Esophagus muscularis mucosa (tissue), 4 donors: Measurements from ENCODE around the gene CMTM5. TPM values are rescaled to one million over a fixed set of nuclear protein-coding genes. Genes with fewer than 3 reads are reported as not detected.
"Not testable (repeated sequence)": the region's sequence is repeated elsewhere in the genome, so short reads cannot be mapped to it uniquely, and the experiment has no call there.

ENCODE experiments used
- DNase-seq: peaks from one replicate; pipeline ENCODE4 v3.0.0-alpha.2; 2017; ENCODE audit errors: extremely low spot score
- H3K27ac ChIP-seq, 4 donors: fragments of 200-600 bp; sonication (generic); replicated peaks in 1 of 4; 1 replicate in 3 of 4; 2 replicates in 1 of 4; pipeline ENCODE4 v1.5.1; 2016 to 2019; ENCODE audit warnings: mild to moderate bottlenecking in 1 of 4
- H3K27me3 ChIP-seq, 4 donors: fragments of 200-600 bp; sonication (generic); one replicate each; pipeline versions ENCODE4 v1.5.1 to v1.6.0; 2016 to 2019
- H3K36me3 ChIP-seq, 4 donors: fragments of 200-600 bp; sonication (generic); one replicate each; pipeline ENCODE4 v1.5.1; 2016 to 2019
- H3K4me1 ChIP-seq, 4 donors: fragments of 200-600 bp; sonication (generic); one replicate each; pipeline ENCODE4 v1.5.1; 2016 to 2019
- H3K4me3 ChIP-seq, 4 donors: fragments of 200-600 bp; sonication (generic); 1 replicate in 2 of 4; 2 replicates in 2 of 4; pipeline ENCODE4 v1.5.1; 2016 to 2019; ENCODE audit warnings: mild to moderate bottlenecking in 4 of 4, moderate library complexity in 1 of 4
- H3K9me3 ChIP-seq, 4 donors: fragments of 200-600 bp; sonication (generic); 1 replicate in 3 of 4; 2 replicates in 1 of 4; pipeline ENCODE4 v1.5.1; 2016 to 2019
- CTCF ChIP-seq, 3 experiments: fragments of 200-600 bp in 2 of 3; fragments of 450-650 bp in 1 of 3; sonication (generic) in 2 of 3; IDR thresholded peaks; one replicate each; pipeline ENCODE4 v1.5.1; 2017 to 2019; ENCODE audit warnings: antibody characterized with exemption in 3 of 3, mild to moderate bottlenecking in 2 of 3, moderate library complexity in 1 of 3
- EP300 ChIP-seq: sonication (generic); formaldehyde crosslinking; IDR thresholded peaks from one replicate; pipeline ENCODE4 v1.6.1; 2017; ENCODE audit warnings: antibody characterized with exemption
- POLR2A ChIP-seq: fragments of 450-650 bp; IDR thresholded peaks from one replicate; pipeline ENCODE4 v1.6.1; 2017; ENCODE audit warnings: antibody characterized with exemption, moderate library complexity, mild to moderate bottlenecking, low read depth
- POLR2AphosphoS5 ChIP-seq, 2 donors: sonication (generic); formaldehyde crosslinking; IDR thresholded peaks; one replicate each; pipeline ENCODE4 v1.6.1; 2017; ENCODE audit warnings: antibody characterized with exemption in 2 of 2
- WGBS: methylation state at CpG from one replicate; pipeline ENCODE4 v1.1.5; 2018; 5-methylcytosine and 5-hydroxymethylcytosine counted together
- intact Hi-C: fragments of 100-400 bp; cut with DNase I; formaldehyde crosslinking; loops from one replicate; pipeline ENCODE4 v1.15.1; 2023
- total RNA-seq, 4 donors: library from RNA; depleted of rRNA; stranded (reverse); fragments of >200 nt; gene quantifications; one replicate each; pipeline versions ENCODE4 v1.1.0 to v1.2.1, GENCODE V29; 2016

CMTM5 gene
- total RNA-seq, 4 donors from 2014 or later: 0.78 to 2.9 (median 1.9) TPM

- Histone ChIP-seq H3K4me3 (no peak overlapping the region), H3K27ac (no peak overlapping the region), H3K4me1 (no peaks in the 10 kb centered on the region), H3K27me3 (no peaks in the 10 kb centered on the region), H3K9me3 (no peaks in the 10 kb centered on the region), H3K36me3 (peaks cover 0 to 96% (median 0%) of the 10 kb centered on the region in 4 donors)
- TF ChIP-seq POLR2AphosphoS5 (IDR thresholded peaks at IDR 0.05): no peak
- no peak for TF ChIP-seq CTCF (IDR thresholded peaks at IDR 0.05)
- no peak for TF ChIP-seq EP300
- no peak for TF ChIP-seq POLR2A
- DNase-seq: no peak
- 82% methylated on average over 22 of the region's 26 CpGs for WGBS
- intact Hi-C loops: no loop called here
Observed at GRCh38 chr14:23387916-23388882, 11.4 kb downstream of the CMTM5 start.

DNA sequence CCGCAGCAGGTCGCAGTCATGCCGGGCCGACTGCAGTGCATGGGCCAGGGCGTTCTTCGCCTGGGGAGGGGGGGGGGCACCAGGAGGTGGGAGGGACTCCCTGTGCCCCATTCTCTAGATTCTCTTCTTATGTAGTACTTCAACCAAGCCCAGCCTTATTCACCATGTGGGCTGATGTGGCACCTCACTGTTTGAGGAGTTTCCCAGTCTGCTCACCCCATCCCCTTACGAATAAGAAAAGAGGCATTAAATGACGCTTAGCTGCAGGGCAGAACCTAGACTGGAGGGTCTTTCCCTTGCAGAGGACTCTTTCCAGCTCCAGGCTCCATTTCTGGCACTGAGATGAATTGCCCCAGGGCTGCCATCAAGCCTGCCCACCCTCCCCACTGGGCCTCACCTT lies 12.2 kb downstream of the CMTM5 start:
- Histone ChIP-seq H3K27me3 (no peaks in the 10 kb centered on the region), H3K9me3 (no peaks in the 10 kb centered on the region), H3K4me3 (no peak overlapping the region), H3K36me3 (peaks cover 0 to 96% (median 0%) of the 10 kb centered on the region in 4 donors), H3K4me1 (no peaks in the 10 kb centered on the region), H3K27ac (no peak overlapping the region)
- no peak for DNase-seq
- intact Hi-C loops: no loop called here
- TF ChIP-seq POLR2AphosphoS5 (IDR thresholded peaks at IDR 0.05) (no peak), EP300 (no peak)
- 91% methylated on average over 7 of the region's 8 CpGs for WGBS

DNA sequence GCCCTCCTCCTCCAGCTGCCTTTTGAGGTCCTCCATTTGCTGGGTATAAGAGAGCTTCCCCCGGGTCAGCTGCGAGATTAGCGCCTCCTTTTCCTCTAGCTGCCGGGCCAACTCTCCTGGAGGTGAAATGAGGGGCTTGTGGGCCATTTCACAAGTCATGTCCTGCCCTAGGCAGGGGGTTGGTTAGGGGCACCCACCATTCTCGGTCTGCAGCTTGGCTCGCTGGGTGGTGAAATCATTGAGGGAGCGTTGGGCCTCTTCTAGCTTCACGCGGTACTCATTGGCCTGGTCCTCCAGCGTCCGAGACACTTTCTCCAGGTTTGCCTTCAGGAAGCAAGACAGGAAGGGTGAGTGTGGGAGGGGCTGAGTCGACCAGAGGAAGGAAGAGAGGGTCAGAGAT lies 12.6 kb downstream of the CMTM5 start:
- no peak overlapping the region for H3K4me3 ChIP-seq
- H3K27me3 ChIP-seq: no peaks in the 10 kb centered on the region
- no peaks in the 10 kb centered on the region for H3K9me3 ChIP-seq
- H3K36me3 ChIP-seq: peaks cover 0 to 96% (median 0%) of the 10 kb centered on the region in 4 donors
- intact Hi-C loops: no loop called here
- no peak overlapping the region for H3K27ac ChIP-seq
- TF ChIP-seq POLR2AphosphoS5 (IDR thresholded peaks at IDR 0.05) (no peak), POLR2A (no peak), CTCF (IDR thresholded peaks at IDR 0.05) (no peak), EP300 (no peak)
- no peaks in the 10 kb centered on the region for H3K4me1 ChIP-seq
- WGBS: 82% methylated on average over 8 of the region's 12 CpGs
- DNase-seq: no peak

DNA sequence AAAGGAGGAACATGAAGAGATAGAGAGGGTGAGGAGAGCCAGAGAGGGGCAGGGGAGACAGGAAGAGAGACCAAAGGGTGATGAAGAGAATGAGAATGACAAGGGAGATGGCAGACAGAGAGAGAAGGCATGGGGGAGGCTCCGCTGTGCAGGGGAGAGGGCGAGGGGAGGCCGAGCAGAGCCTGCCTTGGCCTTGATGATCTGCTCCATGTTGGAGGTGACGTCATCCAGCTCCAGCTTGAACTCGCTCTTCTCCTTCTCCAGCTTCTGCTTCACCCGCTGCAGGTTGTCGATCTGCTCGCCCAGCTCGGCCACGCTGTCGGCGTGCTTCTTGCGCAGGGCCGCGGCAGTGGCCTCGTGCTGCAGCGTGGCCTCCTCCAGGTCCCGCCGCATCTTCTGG lies 13.0 kb downstream of the CMTM5 start:
- H3K27ac ChIP-seq, H3K27me3 ChIP-seq, DNase-seq, H3K9me3 ChIP-seq, H3K4me3 ChIP-seq, intact Hi-C loops, H3K4me1 ChIP-seq: not testable (repeated sequence)
- WGBS: 88% methylated on average over 4 of the region's 19 CpGs
- H3K36me3 ChIP-seq: peaks cover 0 to 91% (median 0%) of the 10 kb centered on the region in 4 donors

- 74% methylated on average over 7 of the region's 7 CpGs for WGBS
Observed at GRCh38 chr14:23392613-23393012, 15.8 kb downstream of the CMTM5 start.

GRCh38 chr14:23396126-23396525 lies 19.3 kb downstream of the CMTM5 start:
- intact Hi-C loops: no loop called here
- no peak for DNase-seq
- Histone ChIP-seq H3K9me3 (no peaks in the 10 kb centered on the region), H3K27ac (no peak overlapping the region), H3K4me1 (no peaks in the 10 kb centered on the region), H3K4me3 (no peak overlapping the region), H3K27me3 (no peaks in the 10 kb centered on the region), H3K36me3 (peaks cover 0 to 86% (median 0%) of the 10 kb centered on the region in 4 donors)
- 90% methylated on average over 10 of the region's 10 CpGs for WGBS
- TF ChIP-seq CTCF (IDR thresholded peaks at IDR 0.05) (no peak), POLR2A (no peak), EP300 (no peak), POLR2AphosphoS5 (IDR thresholded peaks at IDR 0.05) (no peak)

More at GRCh38 chr14:23392613-23393012, 15.8 kb downstream of the CMTM5 start:
- no peak for TF ChIP-seq POLR2A
- no peak for TF ChIP-seq POLR2AphosphoS5 (IDR thresholded peaks at IDR 0.05)
- no peak overlapping the region for H3K27ac ChIP-seq
- peaks cover 0 to 90% (median 0%) of the 10 kb centered on the region in 4 donors for H3K36me3 ChIP-seq
- DNase-seq: no peak
- no peaks in the 10 kb centered on the region for H3K27me3 ChIP-seq
- H3K4me1 ChIP-seq: no peaks in the 10 kb centered on the region
- no peaks in the 10 kb centered on the region for H3K9me3 ChIP-seq
- no peak overlapping the region for H3K4me3 ChIP-seq
- intact Hi-C loops: no loop called here
